GM21423 (cell line): ENCODE results near the gene HIPK3.
"Not testable (repeated sequence)": the region's sequence is repeated elsewhere in the genome, so short reads cannot be mapped to it uniquely, and the experiment has no call there.

Experiments
- ATAC-seq: cut with Tn5 transposase; IDR thresholded peaks from one replicate; pipeline ENCODE4 v1.9.1; 2021; ENCODE audit warnings: mild to moderate bottlenecking, moderate library complexity; ENCODE audit not compliant: unreplicated experiment

The HIPK3 gene

GRCh38 chr11:33296695-33297094, 39.5 kb downstream of the HIPK3 start:
- no peak for ATAC-seq

- ATAC-seq = no peak
These were observed 46.4 kb downstream of the HIPK3 start for GRCh38 chr11:33303541-33303940.

GRCh38 chr11:33306821-33307220, 49.6 kb downstream of the HIPK3 start:
- ATAC-seq = not testable (repeated sequence)

GRCh38 chr11:33307984-33308383, 50.8 kb downstream of the HIPK3 start:
- no peak for ATAC-seq

- ATAC-seq = no peak
These were observed 51.9 kb downstream of the HIPK3 start for GRCh38 chr11:33309118-33309517.

- no peak for ATAC-seq
These were observed 53.7 kb downstream of the HIPK3 start for GRCh38 chr11:33310720-33311500.

GRCh38 chr11:33311680-33312079, 54.5 kb downstream of the HIPK3 start:
- no peak for ATAC-seq

GRCh38 chr11:33315822-33316221, 58.6 kb downstream of the HIPK3 start:
- no peak for ATAC-seq

GRCh38 chr11:33317662-33318061, 60.5 kb downstream of the HIPK3 start:
- ATAC-seq = no peak

GRCh38 chr11:33320016-33320813, 63.0 kb downstream of the HIPK3 start:
- no peak for ATAC-seq

GRCh38 chr11:33320814-33321330, 63.7 kb downstream of the HIPK3 start:
- no peak for ATAC-seq

GRCh38 chr11:33321422-33321821, 64.2 kb downstream of the HIPK3 start:
- no peak for ATAC-seq

- ATAC-seq = no peak
These were observed 66.2 kb downstream of the HIPK3 start for GRCh38 chr11:33323421-33323820.

GRCh38 chr11:33324302-33324985, 67.3 kb downstream of the HIPK3 start:
- peak; percentile 47 for ATAC-seq

- ATAC-seq = no peak
These were observed 68.3 kb downstream of the HIPK3 start for GRCh38 chr11:33325451-33325850.

- no peak for ATAC-seq
These were observed 72.6 kb downstream of the HIPK3 start for GRCh38 chr11:33329705-33330329.

- ATAC-seq = no peak
These were observed 76.6 kb downstream of the HIPK3 start for GRCh38 chr11:33333816-33334215.

GRCh38 chr11:33334627-33335026, 77.4 kb downstream of the HIPK3 start:
- no peak for ATAC-seq

GRCh38 chr11:33339247-33339646, 82.1 kb downstream of the HIPK3 start:
- ATAC-seq = no peak

GRCh38 chr11:33344611-33345010, 87.4 kb downstream of the HIPK3 start:
- ATAC-seq = no peak
